Mesendoderm (in vitro differentiated cells): ENCODE results near the gene PCSK6.

Experiments
- DNase-seq: peaks from one replicate; pipeline ENCODE4 v3.0.0; 2013
- H2AK5ac ChIP-seq: 2 replicates; pipeline ENCODE4 v1.6.1; 2013; ENCODE audit warnings: low read length, inconsistent platforms
- H2BK120ac ChIP-seq: 2 replicates; pipeline ENCODE4 v1.6.1; 2013; ENCODE audit warnings: low read depth, mild to moderate bottlenecking, low read length, moderate library complexity, mixed read lengths
- H2BK15ac ChIP-seq: replicated peaks from 2 replicates; pipeline ENCODE4 v1.6.1; 2013; ENCODE audit warnings: low read depth, mild to moderate bottlenecking, moderate library complexity
- H2BK5ac ChIP-seq: 2 replicates; pipeline ENCODE4 v1.6.1; 2013; ENCODE audit warnings: low read length, inconsistent platforms
- H3K18ac ChIP-seq: 2 replicates; pipeline ENCODE4 v1.6.1; 2013; ENCODE audit warnings: mild to moderate bottlenecking, low read length, mixed read lengths
- H3K23ac ChIP-seq: one replicate; pipeline ENCODE4 v1.6.1; 2013; ENCODE audit warnings: low read length
- H3K27ac ChIP-seq: 2 replicates; pipeline ENCODE4 v1.5.1; 2013; ENCODE audit warnings: low read depth, mild to moderate bottlenecking, inconsistent platforms, low read length, moderate library complexity
- H3K27me3 ChIP-seq: 2 replicates; pipeline ENCODE4 v1.6.1; 2013; ENCODE audit warnings: low read length, control low read depth, mild to moderate bottlenecking, inconsistent platforms; ENCODE audit not compliant: insufficient read depth, poor library complexity
- H3K36me3 ChIP-seq: 2 replicates; pipeline ENCODE4 v1.6.1; 2013; ENCODE audit warnings: low read length, inconsistent platforms; ENCODE audit not compliant: control insufficient read depth, insufficient read depth
- H3K4ac ChIP-seq: one replicate; pipeline ENCODE4 v1.6.1; 2013; ENCODE audit warnings: low read depth, mild to moderate bottlenecking, low read length, moderate library complexity
- H3K4me1 ChIP-seq: 2 replicates; pipeline ENCODE4 v1.6.1; 2013; ENCODE audit warnings: low read depth, low read length, inconsistent platforms; ENCODE audit not compliant: control insufficient read depth
- H3K4me2 ChIP-seq: 2 replicates; pipeline ENCODE4 v1.6.1; 2013; ENCODE audit warnings: low read length
- H3K4me3 ChIP-seq: 2 replicates; pipeline ENCODE4 v1.5.1; 2013; ENCODE audit warnings: mild to moderate bottlenecking, low read length
- H3K56ac ChIP-seq: one replicate; pipeline ENCODE4 v1.6.1; 2013; ENCODE audit warnings: low read length
- H3K79me1 ChIP-seq: 2 replicates; pipeline ENCODE4 v1.6.1; 2013; ENCODE audit warnings: low read length, inconsistent platforms
- H3K79me2 ChIP-seq: 2 replicates; pipeline ENCODE4 v1.6.1; 2013; ENCODE audit warnings: mild to moderate bottlenecking, low read length; ENCODE audit not compliant: control insufficient read depth, insufficient read depth
- H3K9ac ChIP-seq: 2 replicates; pipeline ENCODE4 v1.6.1; 2013; ENCODE audit warnings: low read length, inconsistent platforms
- H4K5ac ChIP-seq: one replicate; pipeline ENCODE4 v1.6.1; 2013; ENCODE audit warnings: low read length
- H4K8ac ChIP-seq: one replicate; pipeline ENCODE4 v1.6.1; 2013; ENCODE audit warnings: low read depth, mild to moderate bottlenecking, control low read depth, low read length, moderate library complexity
- WGBS: extraction: QIAGEN DNeasy Blood & Tissue Kit; methylation state at CpG from one replicate; pipeline ENCODE4 v1.1.7; 2013; ENCODE audit warnings: low lambda C conversion rate, missing lambda C conversion rate; ENCODE audit not compliant: insufficient coverage; ENCODE audit errors: extremely low coverage; 5-methylcytosine and 5-hydroxymethylcytosine counted together

Gene PCSK6

GRCh38 chr15:101453123-101454120 is 36.1 kb downstream of the PCSK6 start:
- no peak overlapping the region for H2BK5ac ChIP-seq
- no peak overlapping the region for H2BK120ac ChIP-seq
- H3K4me1 ChIP-seq = peaks cover 3% of the 10 kb centered on the region
- no peak overlapping the region for H3K23ac ChIP-seq
- H3K4me3 ChIP-seq = no peak overlapping the region
- H3K18ac ChIP-seq = no peak overlapping the region
- H3K4me2 ChIP-seq = no peak overlapping the region
- H2AK5ac ChIP-seq = no peak overlapping the region
- no peak overlapping the region for H3K9ac ChIP-seq
- H3K36me3 ChIP-seq = no peaks in the 10 kb centered on the region
- no peaks in the 10 kb centered on the region for H3K79me2 ChIP-seq
- H3K27me3 ChIP-seq = no peaks in the 10 kb centered on the region
- H4K8ac ChIP-seq = no peak overlapping the region
- H3K56ac ChIP-seq = no peak overlapping the region
- H3K79me1 ChIP-seq = no peaks in the 10 kb centered on the region
- H3K27ac ChIP-seq = no peak overlapping the region
- no peak overlapping the region for H3K4ac ChIP-seq
- WGBS = no CpG with 5 or more reads among the region's 20 CpGs
- no peak overlapping the region for H4K5ac ChIP-seq
- H2BK15ac ChIP-seq = no peak overlapping the region
- no peak for DNase-seq

- Histone ChIP-seq H4K5ac (no peak overlapping the region), H3K36me3 (no peaks in the 10 kb centered on the region), H3K27me3 (no peaks in the 10 kb centered on the region), H3K56ac (peak overlapping the region; percentile 60), H3K23ac (no peak overlapping the region), H3K4me2 (no peak overlapping the region), H3K79me1 (no peaks in the 10 kb centered on the region), H3K4me1 (peaks cover 3% of the 10 kb centered on the region), H2BK120ac (no peak overlapping the region), H3K9ac (no peak overlapping the region), H3K4ac (no peak overlapping the region), H2AK5ac (no peak overlapping the region), H2BK5ac (no peak overlapping the region), H3K18ac (no peak overlapping the region), H2BK15ac (no peak overlapping the region), H4K8ac (no peak overlapping the region), H3K4me3 (no peak overlapping the region), H3K79me2 (no peaks in the 10 kb centered on the region), H3K27ac (no peak overlapping the region)
- no peak for DNase-seq
- WGBS = no CpG with 5 or more reads among the region's 11 CpGs
Measured at GRCh38 chr15:101452572-101452971, 36.9 kb downstream of the PCSK6 start.

DNA sequence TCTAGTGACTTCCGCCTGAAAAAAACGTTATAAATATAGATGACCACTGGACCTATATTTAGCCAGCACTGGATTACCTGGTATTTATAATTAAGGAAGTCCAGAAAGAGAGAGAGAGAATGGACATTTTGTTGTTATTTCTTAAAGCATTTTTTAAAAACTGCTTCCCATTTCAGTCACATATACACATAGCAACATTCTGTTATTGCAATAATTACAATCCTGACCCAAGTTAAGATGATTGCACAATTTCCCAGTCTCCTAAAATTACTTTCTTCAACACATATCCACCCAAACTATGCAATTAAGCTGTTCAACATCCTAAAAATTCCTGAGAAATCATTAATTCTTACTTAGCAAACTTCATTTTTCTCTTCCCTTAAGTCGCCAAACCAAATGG is 37.7 kb downstream of the PCSK6 start:
- Histone ChIP-seq H2AK5ac (no peak overlapping the region), H3K79me1 (no peaks in the 10 kb centered on the region), H2BK120ac (no peak overlapping the region), H3K79me2 (no peaks in the 10 kb centered on the region), H3K56ac (no peak overlapping the region), H3K27ac (no peak overlapping the region), H4K8ac (no peak overlapping the region), H3K18ac (no peak overlapping the region), H3K9ac (no peak overlapping the region), H4K5ac (no peak overlapping the region), H3K4me2 (no peak overlapping the region), H2BK5ac (no peak overlapping the region), H3K4me1 (peaks cover 3% of the 10 kb centered on the region), H3K23ac (no peak overlapping the region), H3K27me3 (no peaks in the 10 kb centered on the region), H2BK15ac (no peak overlapping the region), H3K36me3 (no peaks in the 10 kb centered on the region), H3K4me3 (no peak overlapping the region), H3K4ac (no peak overlapping the region)
- DNase-seq = no peak
- whole genome bisulfite sequencing = no CpG with 5 or more reads among the region's 3 CpGs

GRCh38 chr15:101451266-101451799 is 38.2 kb downstream of the PCSK6 start:
- Histone ChIP-seq H3K27ac (no peak overlapping the region), H3K79me1 (no peaks in the 10 kb centered on the region), H3K56ac (no peak overlapping the region), H3K23ac (no peak overlapping the region), H4K5ac (no peak overlapping the region), H3K9ac (no peak overlapping the region), H2AK5ac (no peak overlapping the region), H2BK120ac (no peak overlapping the region), H4K8ac (no peak overlapping the region), H3K4me3 (no peak overlapping the region), H3K18ac (no peak overlapping the region), H2BK15ac (no peak overlapping the region), H3K27me3 (no peaks in the 10 kb centered on the region), H3K4ac (no peak overlapping the region), H2BK5ac (no peak overlapping the region), H3K79me2 (no peaks in the 10 kb centered on the region), H3K4me1 (peaks cover 3% of the 10 kb centered on the region), H3K36me3 (no peaks in the 10 kb centered on the region), H3K4me2 (no peak overlapping the region)
- no peak for DNase-seq
- no CpG with 5 or more reads among the region's 19 CpGs for WGBS

- H3K56ac ChIP-seq = no peak overlapping the region
- no peak overlapping the region for H2BK15ac ChIP-seq
- no peaks in the 10 kb centered on the region for H3K79me2 ChIP-seq
- H2BK120ac ChIP-seq = no peak overlapping the region
- H3K27me3 ChIP-seq = no peaks in the 10 kb centered on the region
- H3K79me1 ChIP-seq = no peaks in the 10 kb centered on the region
- no peak overlapping the region for H3K4me2 ChIP-seq
- H3K4me3 ChIP-seq = no peak overlapping the region
- no peak overlapping the region for H3K9ac ChIP-seq
- no peak for DNase-seq
- H3K18ac ChIP-seq = no peak overlapping the region
- H3K27ac ChIP-seq = no peak overlapping the region
- no peak overlapping the region for H4K5ac ChIP-seq
- peaks cover 3% of the 10 kb centered on the region for H3K4me1 ChIP-seq
- H3K36me3 ChIP-seq = no peaks in the 10 kb centered on the region
- no peak overlapping the region for H2BK5ac ChIP-seq
- H4K8ac ChIP-seq = no peak overlapping the region
- no peak overlapping the region for H3K23ac ChIP-seq
- no CpG with 5 or more reads among the region's 18 CpGs for WGBS
- no peak overlapping the region for H3K4ac ChIP-seq
- H2AK5ac ChIP-seq = no peak overlapping the region
Measured at GRCh38 chr15:101450403-101451265, 38.9 kb downstream of the PCSK6 start.
